GM21529 (cell line): ENCODE results near the gene SYNE2.
"Not testable (repeated sequence)": the region's sequence is repeated elsewhere in the genome, so short reads cannot be mapped to it uniquely, and the experiment has no call there.

Experiments used
- ATAC-seq: cut with Tn5 transposase; IDR thresholded peaks from one replicate; pipeline ENCODE4 v1.9.1; 2021; ENCODE audit not compliant: unreplicated experiment

The SYNE2 gene

GRCh38 chr14:64118892-64119291 is 266.1 kb downstream of the SYNE2 start:
- ATAC-seq = no peak

DNA sequence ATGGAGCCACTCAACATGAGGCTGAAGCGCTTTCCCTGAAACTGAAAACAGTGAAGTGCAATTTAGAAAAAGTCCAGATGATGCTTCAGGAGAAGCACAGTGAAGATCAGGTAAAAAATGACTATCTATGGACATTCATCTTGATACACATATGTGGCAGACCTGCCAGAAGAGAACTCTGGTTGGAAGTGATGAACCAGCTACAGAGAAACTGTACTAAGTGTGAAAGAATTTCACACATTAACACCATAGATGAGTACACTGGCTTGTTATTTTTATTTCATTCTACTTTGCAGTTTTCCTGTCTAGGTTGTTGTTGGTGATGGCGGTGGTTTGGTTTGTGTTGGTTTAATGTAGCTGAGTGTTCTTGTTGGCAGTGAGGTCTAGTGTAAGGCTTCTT is 266.7 kb downstream of the SYNE2 start:
- ATAC-seq = no peak

GRCh38 chr14:64119980-64120379 is 267.2 kb downstream of the SYNE2 start:
- ATAC-seq = no peak

- ATAC-seq = no peak
These were observed 270.5 kb downstream of the SYNE2 start for GRCh38 chr14:64123241-64123822.

- ATAC-seq = no peak
These were observed 272.5 kb downstream of the SYNE2 start for GRCh38 chr14:64125270-64125669.

DNA sequence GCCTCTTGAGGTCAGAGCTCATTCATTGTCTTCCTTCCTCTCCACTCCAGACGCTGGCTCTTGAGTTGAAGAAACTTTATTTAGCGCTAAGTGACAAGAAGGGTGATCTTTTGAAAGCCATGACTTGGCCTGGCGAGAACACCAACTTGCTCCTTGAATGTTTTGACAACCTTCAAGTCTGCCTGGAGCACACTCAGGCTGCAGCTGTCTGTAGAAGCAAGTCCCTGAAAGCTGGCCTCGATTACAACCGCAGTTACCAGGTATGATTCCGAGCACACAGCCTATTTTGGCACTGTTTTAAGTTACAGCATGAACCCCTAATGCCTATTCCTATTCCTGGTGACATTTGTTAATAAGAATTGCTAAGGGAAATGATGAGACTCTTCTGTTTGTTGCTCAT is 273.7 kb downstream of the SYNE2 start:
- no peak for ATAC-seq

GRCh38 chr14:64137657-64138290 is 285.0 kb downstream of the SYNE2 start:
- ATAC-seq = no peak

GRCh38 chr14:64147126-64147790 is 294.5 kb downstream of the SYNE2 start:
- ATAC-seq = no peak

DNA sequence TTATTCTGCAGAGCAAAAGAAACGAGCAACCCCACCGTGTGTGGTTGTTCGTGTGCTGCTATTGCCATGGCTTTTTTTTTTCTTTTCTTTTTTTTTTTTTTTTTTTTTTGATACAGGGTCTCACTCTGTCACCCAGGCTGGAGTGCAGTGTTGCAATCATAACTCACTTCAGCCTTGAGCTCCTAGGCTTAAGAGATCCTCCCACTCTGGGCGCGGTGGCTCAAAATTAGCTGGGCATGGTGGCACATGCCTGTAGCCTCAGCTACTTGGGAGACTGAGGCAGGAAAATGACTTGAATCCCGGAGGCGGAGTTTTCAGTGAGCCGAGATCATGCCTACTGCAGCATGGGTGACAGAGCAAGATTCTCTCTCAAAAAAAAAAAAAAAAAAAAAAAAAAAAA is 297.1 kb downstream of the SYNE2 start:
- ATAC-seq = no peak

- no peak for ATAC-seq
These were observed 305.8 kb downstream of the SYNE2 start for GRCh38 chr14:64158608-64159007.

DNA sequence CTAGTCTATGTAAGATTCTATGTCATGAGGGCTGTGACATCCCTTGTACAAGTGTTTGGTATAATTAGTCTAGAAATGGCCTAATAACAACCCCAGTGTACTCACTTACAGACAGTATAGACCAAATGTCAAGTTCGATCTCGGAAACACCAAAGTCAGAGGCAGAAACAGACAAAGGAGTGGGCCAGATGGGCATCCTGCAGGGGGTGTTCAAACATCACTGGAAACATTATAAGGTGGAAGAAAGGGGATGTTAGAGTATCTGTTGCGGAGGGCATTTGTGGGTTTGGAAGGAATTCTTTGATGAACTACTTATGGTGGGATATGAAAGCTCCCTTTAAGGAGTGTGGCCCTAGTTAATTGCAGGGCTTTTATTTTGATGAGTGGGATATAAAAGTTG is 306.8 kb downstream of the SYNE2 start:
- ATAC-seq = no peak

DNA sequence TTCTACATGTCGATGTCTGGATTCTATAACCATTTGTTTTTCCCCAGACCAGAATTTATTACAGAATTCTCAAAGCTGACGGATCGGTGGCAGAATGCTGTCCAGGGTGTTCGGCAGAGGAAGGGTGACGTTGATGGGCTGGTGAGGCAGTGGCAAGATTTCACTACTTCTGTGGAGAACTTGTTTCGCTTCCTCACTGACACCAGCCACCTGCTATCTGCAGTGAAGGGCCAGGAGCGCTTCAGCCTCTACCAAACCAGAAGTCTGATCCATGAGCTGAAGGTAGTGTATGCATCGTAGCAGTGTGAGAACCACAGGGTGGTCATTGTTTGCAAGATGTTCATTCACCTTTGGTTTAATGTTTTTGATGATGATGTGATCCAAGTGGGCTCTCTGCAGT is 317.4 kb downstream of the SYNE2 start:
- no peak for ATAC-seq

GRCh38 chr14:64174922-64175782 is 322.3 kb downstream of the SYNE2 start:
- ATAC-seq = no peak

- ATAC-seq = no peak
These were observed 323.5 kb downstream of the SYNE2 start for GRCh38 chr14:64176330-64176729.

DNA sequence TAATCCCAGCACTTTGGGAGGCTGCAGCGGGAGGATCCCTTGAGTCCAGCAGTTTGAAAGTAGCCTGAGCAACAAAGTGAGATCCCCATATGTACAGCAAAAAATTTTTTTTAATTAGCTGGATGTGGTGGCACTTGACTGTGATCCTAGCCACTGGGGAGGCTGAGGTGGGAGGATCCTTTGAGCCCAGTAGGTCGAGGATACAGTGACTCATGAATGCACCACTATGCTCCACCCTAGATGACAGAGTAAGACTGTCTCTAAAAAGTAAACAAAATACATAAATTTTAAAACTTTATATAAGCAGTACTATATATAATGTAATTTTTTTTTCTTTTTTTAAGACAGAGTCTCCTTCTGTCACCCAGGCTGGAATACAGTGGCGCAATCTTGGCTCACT is 326.0 kb downstream of the SYNE2 start:
- ATAC-seq = no peak

DNA sequence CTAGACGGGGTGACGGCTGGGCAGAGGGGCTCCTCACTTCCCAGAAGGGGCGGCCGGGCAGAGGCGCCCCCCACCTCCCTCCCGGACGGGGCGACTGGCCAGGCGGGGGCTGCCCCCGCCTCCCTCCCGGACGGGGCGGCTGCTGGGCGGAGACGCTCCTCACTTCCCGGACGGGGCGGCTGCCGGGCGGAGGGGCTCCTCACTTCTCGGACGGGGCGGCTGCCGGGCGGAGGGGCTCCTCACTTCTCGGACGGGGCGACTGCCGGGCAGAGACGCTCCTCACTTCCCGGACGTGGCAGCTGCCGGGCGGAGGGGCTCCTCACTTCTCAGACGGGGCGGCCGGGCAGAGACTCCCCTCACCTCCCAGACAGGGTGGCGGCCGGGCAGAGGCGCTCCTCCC is 330.1 kb downstream of the SYNE2 start:
- ATAC-seq = not testable (repeated sequence)

- no peak for ATAC-seq
These were observed 331.4 kb downstream of the SYNE2 start for GRCh38 chr14:64184103-64184729.

DNA sequence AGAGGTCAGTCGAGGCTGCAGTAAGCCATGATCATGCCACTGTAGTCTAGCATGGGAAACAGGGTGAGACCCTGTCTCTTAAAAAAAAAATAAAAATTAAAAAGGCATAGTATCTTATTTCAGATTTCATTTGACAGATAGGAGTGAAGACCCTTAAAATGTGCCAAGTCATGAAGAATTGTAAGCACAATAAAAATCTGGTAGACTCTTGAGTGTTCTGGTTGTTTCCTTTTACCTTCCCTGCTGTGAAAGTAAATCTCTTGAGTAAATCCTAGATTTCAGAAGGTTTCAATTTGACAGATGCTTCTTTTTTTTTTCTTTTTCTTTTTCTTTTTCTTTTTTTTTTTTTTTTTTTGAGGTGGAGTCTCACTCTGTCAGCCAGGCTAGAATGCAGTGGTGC is 332.4 kb downstream of the SYNE2 start:
- no peak for ATAC-seq

- ATAC-seq = no peak
These were observed 333.7 kb downstream of the SYNE2 start for GRCh38 chr14:64186231-64187129.

GRCh38 chr14:64187331-64187730 is 334.5 kb downstream of the SYNE2 start:
- no peak for ATAC-seq
